Keratinocyte (primary cell): Measurements from ENCODE around the gene NPDC1. TPM values are rescaled to one million over a fixed set of nuclear protein-coding genes. Genes with fewer than 3 reads are reported as not detected.

ENCODE experiments used
- DNase-seq: peaks from one replicate; pipeline ENCODE4 v3.0.0-alpha.2; 2011; ENCODE audit warnings: low read depth, missing footprints, low spot score
- FAIRE-seq: peaks from 2 replicates; lab custom pipeline; 2011; peaks lifted over from hg19 to GRCh38; lab: Jason Lieb, UNC
- H2AFZ ChIP-seq: 2 replicates; pipeline ENCODE4 v1.6.0; 2012; ENCODE audit warnings: low read length, control low read depth, inconsistent platforms; ENCODE audit not compliant: control insufficient read depth
- H3K27ac ChIP-seq: 2 replicates; pipeline ENCODE4 v1.5.1; 2011; ENCODE audit warnings: low read length; ENCODE audit not compliant: control insufficient read depth, insufficient read depth
- H3K27me3 ChIP-seq: 3 replicates; pipeline ENCODE4 v1.6.0; 2011; ENCODE audit warnings: low read length; ENCODE audit not compliant: control insufficient read depth, insufficient read depth; ENCODE audit errors: extremely low read depth
- H3K36me3 ChIP-seq, 2 experiments: 2 replicates in 1 of 2; 3 replicates in 1 of 2; pipeline ENCODE4 v1.5.1; 2011; ENCODE audit warnings: low read length in 2 of 2, mild to moderate bottlenecking in 1 of 2; ENCODE audit not compliant: control insufficient read depth in 2 of 2, insufficient read depth in 2 of 2; ENCODE audit errors: extremely low read depth in 1 of 2
- H3K4me1 ChIP-seq: 3 replicates; pipeline ENCODE4 v1.5.1; 2011; ENCODE audit warnings: low read length; ENCODE audit not compliant: control insufficient read depth, insufficient read depth; ENCODE audit errors: extremely low read depth
- H3K4me2 ChIP-seq: 3 replicates; pipeline ENCODE4 v1.6.0; 2011; ENCODE audit warnings: low read depth, low read length; ENCODE audit not compliant: control insufficient read depth, insufficient read depth; ENCODE audit errors: extremely low read depth
- H3K4me3 ChIP-seq, 3 experiments: fragments of 200-600 bp in 1 of 3; sonication (generic) in 1 of 3; 2 replicates in 2 of 3; 3 replicates in 1 of 3; pipeline ENCODE4 v1.5.1; 2011 to 2016; ENCODE audit warnings: low read length in 3 of 3, mild to moderate bottlenecking in 3 of 3, control low read depth in 2 of 3, inconsistent platforms in 1 of 3, low read depth in 1 of 3, mixed read lengths in 1 of 3, mixed run types in 1 of 3, moderate library complexity in 1 of 3; ENCODE audit not compliant: control insufficient read depth in 2 of 3, insufficient read depth in 2 of 3; ENCODE audit errors: extremely low read depth in 1 of 3
- H3K79me2 ChIP-seq: 2 replicates; pipeline ENCODE4 v1.6.0; 2012; ENCODE audit warnings: low read length; ENCODE audit not compliant: control insufficient read depth, insufficient read depth
- H3K9ac ChIP-seq: 3 replicates; pipeline ENCODE4 v1.6.0; 2011; ENCODE audit warnings: low read length; ENCODE audit not compliant: control insufficient read depth, insufficient read depth; ENCODE audit errors: extremely low read depth
- H3K9me1 ChIP-seq: 3 replicates; pipeline ENCODE4 v1.6.0; 2011; ENCODE audit warnings: low read length; ENCODE audit not compliant: control insufficient read depth, insufficient read depth; ENCODE audit errors: extremely low read depth
- H3K9me3 ChIP-seq: 2 replicates; pipeline ENCODE4 v1.5.1; 2012; ENCODE audit warnings: low read depth, low read length; ENCODE audit not compliant: control insufficient read depth
- H4K20me1 ChIP-seq: 3 replicates; pipeline ENCODE4 v1.6.0; 2011; ENCODE audit warnings: low read length; ENCODE audit not compliant: control insufficient read depth, insufficient read depth; ENCODE audit errors: extremely low read depth
- EZH2 ChIP-seq: IDR thresholded peaks from one replicate; pipeline ENCODE4 v1.6.1; 2012; ENCODE audit warnings: inconsistent platforms, mild to moderate bottlenecking, low read length, moderate library complexity
- dilution Hi-C: fragments of 300-500 bp; cut with MboI; formaldehyde crosslinking; loops from one replicate; pipeline ENCODE4 v1.7.0; 2020; ENCODE audit warnings: low sequenced_read_pairs; ENCODE audit not compliant: extremely low pct_ligation_motif_present
- polyA plus RNA-seq, 5 experiments: library from polyadenylated mRNA; depleted of rRNA in 3 of 5; stranded (reverse) in 3 of 5; stranded (forward) in 1 of 5; unstranded in 1 of 5; fragments of >200 nt; gene quantifications; 1 replicate in 1 of 5; 2 replicates in 3 of 5; 3 replicates in 1 of 5; pipeline versions ENCODE4 v1.2.1 to v1.2.3, GENCODE V29; 2011 to 2012; ENCODE audit warnings: missing spikeins in 2 of 5, low read depth in 1 of 5, low replicate concordance in 1 of 5
- TF ChIP-seq, protein P1 (sequence below), 3 experiments: IDR thresholded peaks in 1 of 3; conservative IDR thresholded peaks in 1 of 3; optimal IDR thresholded peaks in 1 of 3; 2 replicates in 2 of 3; 3 replicates in 1 of 3; pipeline versions ENCODE3 to v1.5.1; 2011; ENCODE audit warnings: low read length in 3 of 3, mild to moderate bottlenecking in 3 of 3, moderate library complexity in 2 of 3, control low read depth in 1 of 3, inconsistent platforms in 1 of 3; ENCODE audit not compliant: insufficient read depth in 2 of 3; ENCODE audit errors: extremely low read depth in 1 of 3

NPDC1 gene
- polyA plus RNA-seq, 1 donor (not counting 4 experiments of a cell fraction or from before 2014, with no cell fraction given): 9.8 TPM

DNA sequence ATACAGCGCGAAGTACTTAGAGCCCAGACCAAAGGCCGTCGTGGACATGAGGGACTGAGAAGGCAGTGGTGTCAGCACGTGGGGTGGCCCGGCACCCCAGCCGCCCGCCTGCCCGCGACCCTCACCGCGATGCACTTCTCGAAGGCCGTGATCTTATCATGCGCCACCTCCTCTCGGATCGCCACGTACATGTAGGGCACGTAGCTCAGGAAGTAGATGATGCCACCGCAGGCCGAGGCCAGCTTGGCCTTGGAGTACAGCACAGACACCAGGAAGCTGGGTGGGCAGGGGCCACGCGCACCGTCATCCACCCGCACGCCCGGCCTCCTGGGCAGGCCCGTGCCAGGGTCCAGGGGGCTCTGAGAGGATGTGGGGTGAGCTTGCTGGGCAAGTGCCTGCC lies 28.9 kb downstream of the NPDC1 start:
- H3K9me3 ChIP-seq: no peaks in the 10 kb centered on the region
- H3K79me2 ChIP-seq: no peaks in the 10 kb centered on the region
- no peak overlapping the region for H2AFZ ChIP-seq
- no peaks in the 10 kb centered on the region for H3K9me1 ChIP-seq
- no peak overlapping the region for H3K9ac ChIP-seq
- H3K4me3 ChIP-seq: no peak overlapping the region
- no peak for FAIRE-seq
- no peak for DNase-seq
- no peaks in the 10 kb centered on the region for H4K20me1 ChIP-seq
- no peaks in the 10 kb centered on the region for H3K4me1 ChIP-seq
- H3K4me2 ChIP-seq: no peak overlapping the region
- no peaks in the 10 kb centered on the region for H3K27me3 ChIP-seq
- TF ChIP-seq EZH2: no peak
- TF ChIP-seq, protein P1, sequence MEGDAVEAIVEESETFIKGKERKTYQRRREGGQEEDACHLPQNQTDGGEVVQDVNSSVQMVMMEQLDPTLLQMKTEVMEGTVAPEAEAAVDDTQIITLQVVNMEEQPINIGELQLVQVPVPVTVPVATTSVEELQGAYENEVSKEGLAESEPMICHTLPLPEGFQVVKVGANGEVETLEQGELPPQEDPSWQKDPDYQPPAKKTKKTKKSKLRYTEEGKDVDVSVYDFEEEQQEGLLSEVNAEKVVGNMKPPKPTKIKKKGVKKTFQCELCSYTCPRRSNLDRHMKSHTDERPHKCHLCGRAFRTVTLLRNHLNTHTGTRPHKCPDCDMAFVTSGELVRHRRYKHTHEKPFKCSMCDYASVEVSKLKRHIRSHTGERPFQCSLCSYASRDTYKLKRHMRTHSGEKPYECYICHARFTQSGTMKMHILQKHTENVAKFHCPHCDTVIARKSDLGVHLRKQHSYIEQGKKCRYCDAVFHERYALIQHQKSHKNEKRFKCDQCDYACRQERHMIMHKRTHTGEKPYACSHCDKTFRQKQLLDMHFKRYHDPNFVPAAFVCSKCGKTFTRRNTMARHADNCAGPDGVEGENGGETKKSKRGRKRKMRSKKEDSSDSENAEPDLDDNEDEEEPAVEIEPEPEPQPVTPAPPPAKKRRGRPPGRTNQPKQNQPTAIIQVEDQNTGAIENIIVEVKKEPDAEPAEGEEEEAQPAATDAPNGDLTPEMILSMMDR (optimal IDR thresholded peaks at IDR 0.05 in 1 of 3, IDR thresholded peaks at IDR 0.05 in 1 of 3, conservative IDR thresholded peaks at IDR 0.05 in 1 of 3; ENCODE audit: extremely low read depth in 1 of 3, insufficient read depth in 2 of 3, low read length in 3 of 3): no peak
- H3K36me3 ChIP-seq: no peaks in the 10 kb centered on the region
- H3K27ac ChIP-seq: no peak overlapping the region
- dilution Hi-C loops: no loop called here

DNA sequence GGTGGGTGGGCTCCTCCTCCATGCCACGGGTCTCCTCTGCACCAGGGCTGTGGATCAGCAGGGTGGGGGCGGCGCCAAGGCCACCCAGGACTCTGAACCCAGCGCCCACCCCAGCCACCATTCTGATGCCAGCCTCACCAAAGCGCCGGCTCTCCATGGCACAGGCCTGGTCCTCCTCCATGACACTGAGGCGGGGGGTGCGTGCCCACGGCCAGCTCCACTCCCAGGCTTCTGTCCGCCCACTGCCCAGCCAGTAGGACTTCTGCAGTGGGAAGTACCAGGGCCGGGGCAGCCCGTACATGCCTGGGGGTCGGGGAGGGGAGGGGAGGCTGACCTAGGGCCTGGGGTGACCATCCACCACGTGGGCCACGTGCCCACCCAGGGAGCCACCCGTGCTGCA lies 29.5 kb downstream of the NPDC1 start:
- H3K9me3 ChIP-seq: no peaks in the 10 kb centered on the region

More for the DNA sequence above, 29.5 kb downstream of the NPDC1 start:
- H3K9ac ChIP-seq: no peak overlapping the region
- no peaks in the 10 kb centered on the region for H3K36me3 ChIP-seq
- no peak overlapping the region for H3K4me2 ChIP-seq
- dilution Hi-C loops: no loop called here
- FAIRE-seq (no peak), DNase-seq (no peak)
- H3K9me1 ChIP-seq: no peaks in the 10 kb centered on the region
- no peaks in the 10 kb centered on the region for H3K4me1 ChIP-seq
- no peak overlapping the region for H3K4me3 ChIP-seq
- no peaks in the 10 kb centered on the region for H3K27me3 ChIP-seq
- TF ChIP-seq, protein P1 (optimal IDR thresholded peaks at IDR 0.05 in 1 of 3, IDR thresholded peaks at IDR 0.05 in 1 of 3, conservative IDR thresholded peaks at IDR 0.05 in 1 of 3; ENCODE audit: extremely low read depth in 1 of 3, insufficient read depth in 2 of 3, low read length in 3 of 3): no peak
- TF ChIP-seq EZH2: no peak
- H3K27ac ChIP-seq: no peak overlapping the region
- no peak overlapping the region for H2AFZ ChIP-seq
- no peaks in the 10 kb centered on the region for H4K20me1 ChIP-seq
- H3K79me2 ChIP-seq: no peaks in the 10 kb centered on the region
